PC-9 (cell line): ENCODE measurements around the gene CD53.

Source experiments
- EZH2 ChIP-seq: fragments of 200-600 bp; sonication (generic); IDR thresholded peaks from 2 replicates; pipeline ENCODE4 v1.8.0; 2017; ENCODE audit warnings: antibody characterized with exemption, low read depth
- TF ChIP-seq, protein P1 (sequence below): fragments of 200-600 bp; sonication (generic); conservative IDR thresholded peaks from 2 replicates; pipeline ENCODE4 v1.6.1; 2017; ENCODE audit warnings: mixed run types, antibody characterized with exemption, mild to moderate bottlenecking, moderate library complexity

DNA sequence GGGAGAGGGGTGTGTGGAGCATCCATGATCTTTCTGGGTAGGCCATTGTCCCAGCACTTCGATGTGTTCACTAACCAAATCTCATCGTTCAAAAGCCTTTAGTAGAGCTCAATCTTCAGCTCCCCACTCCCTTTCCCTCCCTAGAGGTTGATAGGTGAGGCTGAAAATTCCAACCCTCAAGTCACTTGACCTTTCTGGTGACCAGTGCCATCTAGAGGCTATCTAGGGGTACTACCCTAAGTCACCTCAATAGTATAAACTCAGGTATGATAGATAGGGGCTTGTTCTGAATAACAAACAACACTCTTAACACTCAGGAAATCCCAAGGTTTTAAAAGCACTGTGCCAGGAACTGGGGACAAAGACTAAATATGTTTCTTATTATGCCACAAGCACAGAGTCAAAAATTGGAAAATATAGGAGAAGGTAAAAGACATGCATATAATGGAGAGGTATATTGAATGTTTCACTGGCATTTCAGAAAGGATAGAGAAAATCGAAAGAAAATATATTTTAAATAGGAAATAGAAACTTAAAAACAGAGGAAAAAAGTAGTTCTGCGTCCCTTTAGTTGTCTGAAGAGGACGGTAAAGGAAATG lies 42.9 kb upstream of the CD53 start:
- TF ChIP-seq, protein P1, sequence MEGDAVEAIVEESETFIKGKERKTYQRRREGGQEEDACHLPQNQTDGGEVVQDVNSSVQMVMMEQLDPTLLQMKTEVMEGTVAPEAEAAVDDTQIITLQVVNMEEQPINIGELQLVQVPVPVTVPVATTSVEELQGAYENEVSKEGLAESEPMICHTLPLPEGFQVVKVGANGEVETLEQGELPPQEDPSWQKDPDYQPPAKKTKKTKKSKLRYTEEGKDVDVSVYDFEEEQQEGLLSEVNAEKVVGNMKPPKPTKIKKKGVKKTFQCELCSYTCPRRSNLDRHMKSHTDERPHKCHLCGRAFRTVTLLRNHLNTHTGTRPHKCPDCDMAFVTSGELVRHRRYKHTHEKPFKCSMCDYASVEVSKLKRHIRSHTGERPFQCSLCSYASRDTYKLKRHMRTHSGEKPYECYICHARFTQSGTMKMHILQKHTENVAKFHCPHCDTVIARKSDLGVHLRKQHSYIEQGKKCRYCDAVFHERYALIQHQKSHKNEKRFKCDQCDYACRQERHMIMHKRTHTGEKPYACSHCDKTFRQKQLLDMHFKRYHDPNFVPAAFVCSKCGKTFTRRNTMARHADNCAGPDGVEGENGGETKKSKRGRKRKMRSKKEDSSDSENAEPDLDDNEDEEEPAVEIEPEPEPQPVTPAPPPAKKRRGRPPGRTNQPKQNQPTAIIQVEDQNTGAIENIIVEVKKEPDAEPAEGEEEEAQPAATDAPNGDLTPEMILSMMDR, result peak; percentile 92
- no peak for TF ChIP-seq EZH2
